DMS53 treated with DMSO at 0.1 percent for 48 hours (cell line): Measurements from ENCODE around the gene LRIG2.
"Not testable (repeated sequence)": the region's sequence is repeated elsewhere in the genome, so short reads cannot be mapped to it uniquely, and the experiment has no call there.

ENCODE experiments used
- DNase-seq: peaks from one replicate; lab custom pipeline; 2025; ENCODE audit not compliant: unreplicated experiment; lab: John Stamatoyannopoulos, UW

The LRIG2 gene

GRCh38 chr1:113057006-113057405, 16.0 kb upstream of the LRIG2 start:
- peak; percentile 30 for DNase-seq

DNA sequence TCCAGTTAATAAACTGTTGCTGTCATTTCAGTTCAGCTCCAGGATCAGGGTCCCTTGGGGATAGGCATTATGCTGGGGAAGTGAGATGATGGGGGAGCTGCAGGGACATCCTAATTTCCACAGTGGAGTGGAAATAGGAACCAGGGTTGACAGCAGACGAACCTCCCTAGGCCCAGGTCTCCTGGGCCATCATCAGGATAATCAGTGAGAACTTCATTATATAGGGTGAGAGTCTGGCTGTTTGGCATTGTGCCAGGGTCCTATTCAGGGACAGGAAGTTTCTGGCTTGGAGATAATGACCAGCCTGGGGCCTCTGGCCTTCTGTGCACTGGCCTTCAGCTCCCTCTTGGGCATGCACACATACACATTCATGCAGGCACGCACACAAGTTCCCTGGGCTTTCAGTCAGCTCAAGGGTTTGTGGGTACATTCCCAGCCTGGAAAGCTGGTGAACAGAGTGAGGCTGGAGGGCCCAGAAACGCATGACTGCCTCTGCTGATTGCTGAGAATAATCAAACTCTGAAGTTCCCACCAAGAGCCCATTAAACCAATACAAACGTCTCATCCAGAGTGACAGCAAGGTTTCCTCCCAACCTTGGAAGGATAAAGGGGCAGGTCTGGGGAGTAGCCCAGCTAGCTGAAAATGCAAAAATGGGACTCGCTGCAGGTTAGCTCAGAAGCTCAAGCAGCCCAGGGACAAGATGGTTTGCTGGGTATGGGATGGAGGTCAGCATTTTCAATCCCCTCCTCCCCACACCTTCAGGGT, 13.9 kb upstream of the LRIG2 start:
- no peak for DNase-seq

DNA sequence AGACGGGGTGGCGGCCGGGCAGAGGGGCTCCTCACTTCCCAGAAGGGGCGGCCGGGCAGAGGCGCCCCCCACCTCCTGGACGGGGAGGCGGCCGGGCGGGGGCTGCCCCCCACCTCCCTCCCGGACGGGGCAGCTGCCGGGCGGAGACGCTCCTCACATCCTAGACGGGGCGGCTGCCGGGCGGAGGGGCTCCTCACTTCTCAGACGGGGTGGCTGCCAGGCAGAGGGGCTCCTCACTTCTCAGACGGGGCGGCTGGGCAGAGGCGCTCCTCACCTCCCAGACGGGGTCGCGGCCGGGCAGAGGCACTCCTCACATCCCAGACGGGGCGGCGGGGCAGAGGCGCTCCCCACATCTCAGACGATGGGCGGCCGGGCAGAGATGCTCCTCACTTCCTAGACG, 9.5 kb upstream of the LRIG2 start:
- DNase-seq: not testable (repeated sequence)

- DNase-seq: no peak
These were observed 749 bp upstream of the LRIG2 start for GRCh38 chr1:113072141-113072756.

DNA sequence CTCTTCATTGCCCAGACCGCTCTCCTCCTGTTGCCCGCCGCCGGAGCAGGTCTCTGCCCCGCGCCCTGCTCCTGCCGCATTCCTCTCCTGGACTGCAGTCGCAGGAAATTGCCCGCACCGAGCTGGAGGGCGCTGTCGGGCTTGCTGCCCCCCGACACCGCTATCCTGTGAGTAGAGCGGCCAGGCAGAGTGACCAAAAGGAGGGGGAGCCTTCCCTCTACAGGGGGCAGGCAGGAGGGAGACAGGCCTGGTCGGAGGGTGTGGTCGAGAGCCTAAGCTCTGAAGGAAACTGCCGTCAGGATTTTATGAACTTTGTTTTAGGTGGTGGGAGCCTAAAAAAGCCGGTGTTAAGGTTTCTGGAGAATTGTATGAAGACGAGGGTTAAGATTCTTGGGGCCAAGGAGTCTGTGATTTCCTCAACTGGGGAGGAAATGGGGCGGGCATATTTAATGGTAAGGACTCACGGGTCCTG, 517 bp downstream of the LRIG2 start:
- DNase-seq: peak; percentile 56

DNA sequence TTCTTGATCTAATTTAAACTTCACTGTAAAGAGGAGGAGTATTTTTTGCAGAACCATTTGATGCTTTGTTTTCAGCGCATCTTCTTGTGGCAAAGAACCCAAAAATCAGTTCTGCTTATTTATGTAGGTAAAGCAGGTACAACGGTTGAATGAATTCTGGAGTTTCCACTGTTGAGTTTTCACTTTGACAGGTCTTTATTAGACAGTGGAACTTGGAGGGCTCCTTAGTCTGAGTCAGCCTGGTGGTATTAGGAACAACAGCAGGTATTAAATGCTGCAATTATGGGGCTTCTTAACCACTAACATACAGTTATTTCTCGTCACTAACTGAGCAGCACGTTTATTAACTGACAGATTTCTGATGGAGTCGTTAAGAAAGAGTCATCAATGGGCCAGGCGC, 1.2 kb downstream of the LRIG2 start:
- DNase-seq: no peak

DNA sequence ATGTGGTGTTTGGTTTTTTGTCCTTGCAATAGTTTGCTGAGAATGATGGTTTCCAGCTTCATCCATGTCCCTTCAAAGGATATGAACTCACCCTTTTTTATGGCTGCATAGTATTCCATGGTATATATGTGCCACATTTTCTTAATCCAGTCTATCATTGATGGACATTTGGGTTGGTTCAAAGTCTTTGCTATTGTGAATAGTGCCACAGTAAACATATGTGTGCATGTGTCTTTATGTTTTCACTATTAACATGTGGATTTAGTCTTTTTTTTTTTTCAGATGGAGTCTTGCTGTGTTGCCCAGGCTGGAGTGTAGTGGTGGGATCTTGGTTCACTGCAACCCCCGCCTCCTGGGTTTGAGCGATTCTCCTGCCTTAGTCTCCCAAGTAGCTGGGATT, 5.0 kb downstream of the LRIG2 start:
- DNase-seq: not testable (repeated sequence)

DNA sequence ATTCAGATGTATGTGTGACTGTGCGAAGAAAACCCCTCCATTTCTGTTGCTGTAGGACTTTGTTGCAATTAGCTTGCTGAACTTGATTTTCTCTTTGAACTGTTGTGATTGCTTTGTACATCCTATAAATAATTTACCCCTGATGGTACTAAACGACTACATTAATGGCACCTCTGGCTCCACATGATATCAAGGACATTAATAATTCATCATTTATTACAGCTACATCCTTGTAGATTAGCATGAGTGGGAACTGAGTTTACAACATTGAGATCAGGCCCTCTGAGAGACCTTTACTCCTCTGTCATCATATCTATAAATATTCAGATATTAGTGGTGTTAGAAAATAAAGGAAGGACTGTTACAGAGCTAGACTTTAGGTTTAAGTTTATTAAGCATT, 13.5 kb downstream of the LRIG2 start:
- DNase-seq: no peak

DNA sequence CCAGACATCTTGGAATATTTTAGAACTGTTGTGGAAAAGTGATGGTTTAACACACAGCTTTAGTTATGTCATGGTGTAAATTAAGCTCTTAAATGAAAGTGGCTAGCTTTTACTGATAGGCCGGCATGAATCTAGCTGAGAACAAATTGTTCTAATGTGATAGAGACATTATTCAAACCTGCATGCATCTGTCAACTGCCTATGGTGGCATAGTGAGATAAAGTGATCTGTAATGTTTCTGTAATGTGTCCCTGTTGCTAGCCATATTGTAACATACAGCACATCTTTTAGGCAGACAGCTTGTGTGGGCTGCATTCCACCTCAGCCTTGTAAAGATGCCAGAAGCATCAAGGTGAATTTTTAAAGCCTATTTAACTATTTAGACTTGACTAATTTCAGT, 16.0 kb downstream of the LRIG2 start:
- no peak for DNase-seq

DNA sequence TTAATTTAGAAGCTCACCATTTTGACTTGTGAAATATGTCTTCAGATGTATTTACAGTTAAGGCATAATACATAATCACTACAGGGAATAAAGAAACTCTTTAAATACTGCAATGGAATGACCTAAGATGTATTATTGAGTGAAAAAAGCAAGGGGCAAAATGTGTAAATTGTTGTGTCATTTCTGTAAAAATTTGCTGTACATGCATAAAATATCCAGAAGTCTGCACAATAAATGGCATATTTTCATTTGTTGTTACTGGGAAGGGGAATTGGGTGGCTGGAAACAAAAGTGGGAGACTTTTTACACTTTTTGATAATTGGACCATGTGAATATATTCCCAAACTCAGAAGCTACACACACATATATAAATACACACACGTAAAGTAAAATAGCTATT, 17.1 kb downstream of the LRIG2 start:
- DNase-seq: no peak

GRCh38 chr1:113091988-113092594, 19.1 kb downstream of the LRIG2 start:
- no peak for DNase-seq

DNA sequence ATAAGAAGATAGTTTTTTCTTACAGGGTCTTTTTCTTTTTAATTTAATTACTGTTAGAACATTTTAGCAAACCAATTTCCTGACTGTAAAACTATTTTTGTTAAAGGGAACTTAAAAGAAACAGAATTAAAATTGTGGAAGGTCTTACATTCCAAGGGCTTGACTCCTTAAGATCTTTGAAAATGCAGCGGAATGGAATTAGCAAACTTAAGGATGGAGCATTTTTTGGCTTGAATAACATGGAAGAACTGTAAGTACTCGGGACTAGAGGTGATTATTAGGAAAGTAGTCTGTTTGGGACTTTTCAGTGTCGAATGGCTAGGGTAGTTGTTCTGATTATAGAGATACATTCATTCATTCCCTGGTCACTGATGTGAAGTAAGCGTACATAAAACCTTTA, 21.5 kb downstream of the LRIG2 start:
- DNase-seq: no peak

DNA sequence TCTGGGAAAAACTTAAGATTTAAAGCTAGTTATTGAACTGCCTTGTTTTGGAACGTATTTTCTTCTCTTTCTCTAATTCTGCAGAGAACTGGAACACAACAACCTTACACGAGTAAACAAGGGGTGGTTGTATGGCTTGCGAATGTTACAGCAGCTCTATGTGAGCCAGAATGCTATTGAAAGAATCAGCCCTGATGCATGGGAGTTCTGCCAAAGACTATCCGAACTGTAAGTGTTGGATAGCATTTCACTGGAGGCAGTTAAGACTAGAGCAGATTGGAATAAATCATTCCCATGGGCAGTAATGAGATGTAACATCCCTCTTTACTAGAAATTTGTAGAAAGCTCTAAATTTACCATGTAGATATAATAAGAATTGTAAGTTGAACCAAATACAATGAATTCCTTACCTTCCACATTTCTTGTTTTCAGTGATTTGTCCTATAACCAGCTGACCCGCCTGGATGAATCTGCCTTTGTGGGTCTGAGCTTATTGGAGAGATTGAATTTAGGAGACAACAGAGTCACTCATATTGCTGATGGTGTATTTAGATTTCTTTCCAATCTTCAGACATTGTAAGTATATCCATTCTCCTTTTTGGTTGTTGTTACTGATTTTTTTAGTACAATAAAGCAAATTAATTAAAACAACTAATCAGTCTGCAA, 22.9 kb downstream of the LRIG2 start:
- DNase-seq: no peak

DNA sequence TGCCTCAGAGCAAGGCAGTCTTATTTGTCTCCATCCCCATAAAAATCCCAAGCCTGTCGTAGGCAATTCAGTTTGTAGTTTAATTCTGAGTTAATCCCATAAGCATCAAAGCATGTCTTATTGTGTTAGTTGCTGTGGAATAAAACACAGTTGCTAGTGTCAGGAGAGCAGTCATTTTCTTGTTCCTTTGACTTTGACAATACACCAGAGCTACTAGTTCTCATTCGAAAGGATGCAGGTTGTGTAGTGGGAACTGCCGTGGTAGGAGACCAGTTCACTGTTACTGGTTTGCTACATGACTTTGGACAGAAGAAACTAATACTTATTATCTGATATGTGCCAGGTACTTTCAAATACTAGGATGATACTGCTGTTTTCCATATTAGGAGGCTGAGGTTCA, 23.5 kb downstream of the LRIG2 start:
- no peak for DNase-seq

DNA sequence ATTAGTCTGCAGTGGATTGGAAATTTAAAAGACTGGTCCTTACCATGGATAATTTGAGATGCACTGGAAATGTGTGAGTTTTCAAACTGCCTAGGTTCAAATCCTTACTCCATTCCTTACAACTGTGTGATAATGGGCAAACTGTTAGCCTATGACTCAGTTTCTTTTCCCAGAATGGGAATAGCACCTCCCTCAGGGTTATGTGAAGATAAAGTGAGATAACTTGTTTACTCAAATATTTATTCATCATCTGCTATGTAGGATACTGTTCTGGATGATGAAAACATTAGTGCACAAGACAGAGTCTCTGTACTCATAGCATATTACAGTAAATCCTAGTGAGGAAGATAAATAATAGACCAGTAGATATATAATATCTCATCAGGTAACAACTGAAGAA, 28.6 kb downstream of the LRIG2 start:
- DNase-seq: no peak

DNA sequence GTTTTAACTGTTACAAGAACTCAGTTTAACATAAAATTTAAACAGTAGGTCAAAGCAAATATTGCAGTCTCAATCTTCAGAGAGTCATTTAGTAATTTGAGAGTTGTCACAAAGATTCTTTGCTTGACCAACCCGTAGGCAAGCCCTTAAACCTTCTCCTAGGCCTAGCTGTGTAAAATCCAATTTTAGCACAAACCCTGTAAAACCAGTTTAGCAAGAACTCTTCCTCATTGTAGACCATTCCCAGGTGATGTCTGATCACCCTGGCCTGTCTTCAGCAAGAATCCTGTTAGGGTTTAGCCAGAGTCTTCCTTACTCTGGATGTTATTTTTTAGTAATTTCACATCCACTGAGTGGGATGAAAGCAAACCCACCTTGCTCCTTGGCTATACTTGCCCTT, 30.1 kb downstream of the LRIG2 start:
- peak; percentile 61 for DNase-seq

GRCh38 chr1:113103977-113104376, 31.0 kb downstream of the LRIG2 start:
- no peak for DNase-seq

- no peak for DNase-seq
These were observed 33.9 kb downstream of the LRIG2 start for GRCh38 chr1:113106910-113107309.

GRCh38 chr1:113109908-113110554, 37.0 kb downstream of the LRIG2 start:
- no peak for DNase-seq

- DNase-seq: no peak
These were observed 45.3 kb downstream of the LRIG2 start for GRCh38 chr1:113118266-113118665.

DNA sequence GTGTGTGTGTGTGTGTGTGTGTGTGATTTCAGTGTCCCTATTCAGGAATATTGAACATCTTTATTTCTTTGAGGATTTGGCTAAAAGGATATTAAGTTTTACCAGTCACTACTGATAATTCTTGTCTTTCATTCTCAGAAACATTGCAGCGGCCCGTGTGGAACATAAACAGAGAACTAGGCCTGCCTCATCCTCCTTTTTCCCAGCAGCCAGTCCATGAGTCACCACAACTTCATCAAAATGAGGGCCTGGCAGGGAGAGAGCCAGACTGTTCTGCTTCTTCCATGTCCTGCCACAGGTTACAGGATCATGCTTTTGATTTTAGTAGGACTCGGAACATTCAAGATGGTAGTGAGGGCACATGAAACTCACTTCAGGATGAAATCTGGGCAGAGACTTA, 50.7 kb downstream of the LRIG2 start:
- DNase-seq: no peak
